Measurements from ENCODE around the gene BPI.
"Not testable (repeated sequence)": the region's sequence is repeated elsewhere in the genome, so short reads cannot be mapped to it uniquely, and the experiment has no call there.

BPI gene

GRCh38 chr20:38358556-38358955 is 54.6 kb downstream of the BPI start:
- Mint-ChIP-seq H3K27ac (no peak overlapping the region), H3K4me1 (peaks cover 4 to 20% of the 10 kb centered on the region in 2 donors), H3K9me3 (peaks cover 0 to 1% of the 10 kb centered on the region in 2 donors), H3K36me3 (no peaks in the 10 kb centered on the region), H3K4me3 (no peak overlapping the region), H3K27me3 (no peaks in the 10 kb centered on the region)
- ATAC-seq (replicated peaks) (no peak), DNase-seq (no peak)

GRCh38 chr20:38363004-38363747 is 59.2 kb downstream of the BPI start:
- Mint-ChIP-seq H3K27me3 (peaks cover 11 to 13% of the 10 kb centered on the region in 2 donors), H3K4me3 (no peak overlapping the region), H3K4me1 (no peaks in the 10 kb centered on the region), H3K27ac (no peak overlapping the region), H3K36me3 (no peaks in the 10 kb centered on the region), H3K9me3 (no peaks in the 10 kb centered on the region)
- no peak for DNase-seq
- no peak for ATAC-seq (replicated peaks)

GRCh38 chr20:38369389-38369788 is 65.4 kb downstream of the BPI start:
- Mint-ChIP-seq H3K27ac (peak overlapping the region; percentile 70), H3K4me1 (peaks cover 7 to 8% of the 10 kb centered on the region in 2 donors), H3K9me3 (no peaks in the 10 kb centered on the region), H3K36me3 (no peaks in the 10 kb centered on the region), H3K27me3 (peaks cover 9 to 14% of the 10 kb centered on the region in 2 donors), H3K4me3 (peak overlapping the region in 1 of 2 donors; percentile 22)
- DNase-seq (peak; percentile 14), ATAC-seq (replicated peaks) (peak; percentile 81 to 85)

- no peak for ATAC-seq (replicated peaks)
- Mint-ChIP-seq H3K4me1 (peaks cover 7 to 8% of the 10 kb centered on the region in 2 donors), H3K36me3 (no peaks in the 10 kb centered on the region)
These were observed 68.8 kb downstream of the BPI start for GRCh38 chr20:38372806-38373205.

GRCh38 chr20:38373231-38373867 is 69.4 kb downstream of the BPI start:
- Mint-ChIP-seq H3K36me3 (no peaks in the 10 kb centered on the region), H3K9me3 (no peaks in the 10 kb centered on the region), H3K4me1 (peaks cover 7 to 8% of the 10 kb centered on the region in 2 donors), H3K27me3 (peaks cover 4 to 9% of the 10 kb centered on the region in 2 donors), H3K4me3 (no peak overlapping the region), H3K27ac (no peak overlapping the region)
- DNase-seq (no peak), ATAC-seq (replicated peaks) (no peak)

More at GRCh38 chr20:38372806-38373205, 68.8 kb downstream of the BPI start:
- H3K27ac Mint-ChIP-seq = no peak overlapping the region
- H3K4me3 Mint-ChIP-seq = no peak overlapping the region
- H3K27me3 Mint-ChIP-seq = peaks cover 4 to 10% of the 10 kb centered on the region in 2 donors
- DNase-seq = no peak
- H3K9me3 Mint-ChIP-seq = no peaks in the 10 kb centered on the region

GRCh38 chr20:38373898-38374297 is 69.9 kb downstream of the BPI start:
- no peak overlapping the region for H3K4me3 Mint-ChIP-seq
- DNase-seq (no peak), ATAC-seq (replicated peaks) (no peak)
- H3K27ac Mint-ChIP-seq = no peak overlapping the region
- no peaks in the 10 kb centered on the region for H3K36me3 Mint-ChIP-seq
- H3K9me3 Mint-ChIP-seq = no peaks in the 10 kb centered on the region
- peaks cover 4 to 9% of the 10 kb centered on the region in 2 donors for H3K27me3 Mint-ChIP-seq
- H3K4me1 Mint-ChIP-seq = peaks cover 7 to 8% of the 10 kb centered on the region in 2 donors

GRCh38 chr20:38377039-38377685 is 73.2 kb downstream of the BPI start:
- no peaks in the 10 kb centered on the region for H3K4me1 Mint-ChIP-seq
- no peak overlapping the region for H3K27ac Mint-ChIP-seq
- ATAC-seq (replicated peaks) (no peak), DNase-seq (no peak)
- H3K36me3 Mint-ChIP-seq = no peaks in the 10 kb centered on the region
- H3K4me3 Mint-ChIP-seq = no peak overlapping the region
- no peaks in the 10 kb centered on the region for H3K9me3 Mint-ChIP-seq
- H3K27me3 Mint-ChIP-seq = peaks cover 7 to 21% of the 10 kb centered on the region in 2 donors

GRCh38 chr20:38377838-38378237 is 73.9 kb downstream of the BPI start:
- H3K36me3 Mint-ChIP-seq; ATAC-seq (replicated peaks); H3K4me1 Mint-ChIP-seq; H3K9me3 Mint-ChIP-seq; DNase-seq; H3K27ac Mint-ChIP-seq; H3K4me3 Mint-ChIP-seq: not testable (repeated sequence)
- peaks cover 12 to 26% of the 10 kb centered on the region in 2 donors for H3K27me3 Mint-ChIP-seq

- H3K4me1 Mint-ChIP-seq = no peaks in the 10 kb centered on the region
- H3K9me3 Mint-ChIP-seq = peaks cover 0 to 3% of the 10 kb centered on the region in 2 donors
- ATAC-seq (replicated peaks) (no peak), DNase-seq (no peak)
- no peak overlapping the region for H3K27ac Mint-ChIP-seq
- no peak overlapping the region for H3K4me3 Mint-ChIP-seq
- no peaks in the 10 kb centered on the region for H3K36me3 Mint-ChIP-seq
- peaks cover 24 to 27% of the 10 kb centered on the region in 2 donors for H3K27me3 Mint-ChIP-seq
These were observed 79.2 kb downstream of the BPI start for GRCh38 chr20:38383147-38383546.

- no peak overlapping the region for H3K27ac Mint-ChIP-seq
These were observed 82.0 kb downstream of the BPI start for GRCh38 chr20:38386004-38386403.

GRCh38 chr20:38386851-38387250 is 82.9 kb downstream of the BPI start:
- peaks cover 0 to 9% of the 10 kb centered on the region in 2 donors for H3K9me3 Mint-ChIP-seq
- ATAC-seq (replicated peaks) (no peak), DNase-seq (no peak)
- H3K27ac Mint-ChIP-seq = no peak overlapping the region
- H3K4me3 Mint-ChIP-seq = no peak overlapping the region
- H3K4me1 Mint-ChIP-seq = no peaks in the 10 kb centered on the region
- H3K27me3 Mint-ChIP-seq = peaks cover 23 to 27% of the 10 kb centered on the region in 2 donors
- H3K36me3 Mint-ChIP-seq = no peaks in the 10 kb centered on the region

More at GRCh38 chr20:38386004-38386403, 82.0 kb downstream of the BPI start:
- H3K4me1 Mint-ChIP-seq = no peaks in the 10 kb centered on the region
- no peak for DNase-seq
- peaks cover 0 to 9% of the 10 kb centered on the region in 2 donors for H3K9me3 Mint-ChIP-seq
- H3K36me3 Mint-ChIP-seq = no peaks in the 10 kb centered on the region
- ATAC-seq (replicated peaks) = peak in 1 of 2 donors; percentile 31
- H3K4me3 Mint-ChIP-seq = no peak overlapping the region
- H3K27me3 Mint-ChIP-seq = peaks cover 26 to 27% of the 10 kb centered on the region in 2 donors

Data from stimulated activated naive B cell treated with anti-CD40 and anti-IgM and Interleukin-4, amounts not matched to agents 10 μg/mL and 1 μg/mL and 100 μg/mL, for 72 hours (primary cell).